ENCODE measurements around the gene KCNMA1. TPM values are rescaled to one million over a fixed set of nuclear protein-coding genes. Genes with fewer than 3 reads are reported as not detected.
A peak's percentile ranks its signal among the peaks of the same experiment; 100 is the strongest.

KCNMA1 gene
- total RNA-seq, 4 donors from 2014 or later, result 66.8 to 96.5 (median 78.9) TPM

DNA sequence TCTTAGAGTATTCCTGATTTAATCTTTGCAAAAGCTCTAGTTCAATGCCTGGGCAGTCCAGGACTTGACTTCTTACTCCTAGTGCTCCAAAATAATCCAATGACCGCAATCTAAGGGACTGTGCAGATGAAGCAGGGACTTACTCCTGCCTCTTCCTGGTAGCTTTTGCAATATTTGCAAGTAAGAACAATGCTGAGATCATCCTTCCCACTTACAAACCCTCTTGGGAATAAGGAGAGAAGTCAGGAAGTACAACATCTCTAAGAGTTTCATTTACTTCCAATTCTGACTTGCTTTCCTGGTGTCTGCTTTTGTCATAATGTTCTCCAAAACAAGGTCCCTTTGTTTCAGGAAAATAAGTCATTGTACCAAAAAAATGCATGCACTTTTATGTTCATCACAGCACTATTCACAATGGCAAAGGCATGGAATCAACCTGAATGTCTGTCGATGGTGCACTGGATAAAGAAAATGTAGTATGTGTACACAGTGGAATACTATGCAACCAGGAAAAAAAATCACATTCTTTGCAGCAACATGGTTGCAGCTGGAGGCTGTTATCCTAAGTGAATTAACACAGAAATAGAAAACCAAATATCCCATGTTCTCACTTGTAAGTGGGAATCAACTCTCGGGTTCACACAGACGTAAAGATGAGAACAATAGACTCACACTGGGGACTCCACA, 7.1 kb upstream of the KCNMA1 start:
- no peak for TF ChIP-seq POLR2A (IDR thresholded peaks at IDR 0.05)
- no peak overlapping the region for H3K27ac ChIP-seq
- no peaks in the 10 kb centered on the region for H3K36me3 ChIP-seq
- DNase-seq (no peak), ATAC-seq (no peak)
- H3K9me3 ChIP-seq, result no peaks in the 10 kb centered on the region
- in situ Hi-C loops (cut with MboI; ENCODE audit: low sequenced_read_pairs in 4 of 4), result loop anchor here (5.0 to 10.0 kb wide), 6 partner anchors 242 to 480 kb away; no protein-coding TSS in a partner anchor
- H3K27me3 ChIP-seq, result peaks cover 0 to 4% (median 0%) of the 10 kb centered on the region in 3 donors
- intact Hi-C loops (cut with DNase I; ENCODE audit: low total_unique reads), result no loop called here
- H3K4me1 ChIP-seq, result peaks cover 3% of the 10 kb centered on the region in 2 donors
- no peak overlapping the region for H3K4me3 ChIP-seq

DNA sequence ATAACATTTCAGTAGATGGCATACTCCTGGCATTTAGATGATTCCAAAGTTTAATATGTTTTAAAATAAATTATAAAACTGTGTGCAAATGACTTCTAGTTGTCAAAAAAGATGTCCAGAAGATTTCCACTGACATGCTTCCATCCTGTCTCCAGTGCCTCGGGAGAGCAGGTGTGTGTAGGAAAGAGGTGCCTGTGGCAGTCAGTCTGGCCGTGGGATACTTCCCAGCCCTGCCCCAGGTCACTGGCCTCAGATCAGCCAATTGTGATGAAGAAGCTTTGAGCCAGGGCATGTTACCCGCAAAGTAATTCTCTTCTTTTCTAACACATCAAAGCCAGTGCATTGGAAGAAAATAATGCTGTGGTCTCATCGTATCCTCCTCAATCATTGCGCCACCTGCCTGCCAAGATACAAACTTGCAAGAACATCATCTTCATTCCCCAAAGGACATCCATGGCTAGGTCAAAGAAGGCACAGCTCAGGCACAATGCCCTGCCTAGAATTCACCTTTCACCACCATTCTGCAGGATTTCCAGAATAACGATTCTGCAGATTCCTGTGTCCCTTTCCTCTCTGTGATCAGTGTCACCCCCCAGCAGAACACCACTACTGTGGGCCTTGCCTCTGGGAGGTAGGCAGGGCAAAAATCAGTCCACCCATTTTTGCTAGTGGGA, 6.3 kb upstream of the KCNMA1 start:
- H3K27ac ChIP-seq, result no peak overlapping the region
- TF ChIP-seq, protein P1, sequence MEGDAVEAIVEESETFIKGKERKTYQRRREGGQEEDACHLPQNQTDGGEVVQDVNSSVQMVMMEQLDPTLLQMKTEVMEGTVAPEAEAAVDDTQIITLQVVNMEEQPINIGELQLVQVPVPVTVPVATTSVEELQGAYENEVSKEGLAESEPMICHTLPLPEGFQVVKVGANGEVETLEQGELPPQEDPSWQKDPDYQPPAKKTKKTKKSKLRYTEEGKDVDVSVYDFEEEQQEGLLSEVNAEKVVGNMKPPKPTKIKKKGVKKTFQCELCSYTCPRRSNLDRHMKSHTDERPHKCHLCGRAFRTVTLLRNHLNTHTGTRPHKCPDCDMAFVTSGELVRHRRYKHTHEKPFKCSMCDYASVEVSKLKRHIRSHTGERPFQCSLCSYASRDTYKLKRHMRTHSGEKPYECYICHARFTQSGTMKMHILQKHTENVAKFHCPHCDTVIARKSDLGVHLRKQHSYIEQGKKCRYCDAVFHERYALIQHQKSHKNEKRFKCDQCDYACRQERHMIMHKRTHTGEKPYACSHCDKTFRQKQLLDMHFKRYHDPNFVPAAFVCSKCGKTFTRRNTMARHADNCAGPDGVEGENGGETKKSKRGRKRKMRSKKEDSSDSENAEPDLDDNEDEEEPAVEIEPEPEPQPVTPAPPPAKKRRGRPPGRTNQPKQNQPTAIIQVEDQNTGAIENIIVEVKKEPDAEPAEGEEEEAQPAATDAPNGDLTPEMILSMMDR (IDR thresholded peaks at IDR 0.05 in 4 of 5, conservative IDR thresholded peaks at IDR 0.05 in 1 of 5), result peak; percentile 29 to 60 (median 47)
- TF ChIP-seq POLR2A (IDR thresholded peaks at IDR 0.05), result no peak
- H3K4me3 ChIP-seq, result no peak overlapping the region
- H3K36me3 ChIP-seq, result no peaks in the 10 kb centered on the region
- peaks cover 0 to 4% (median 0%) of the 10 kb centered on the region in 3 donors for H3K27me3 ChIP-seq
- peak; percentile 43 to 49 for ATAC-seq
- intact Hi-C loops (cut with DNase I; ENCODE audit: low total_unique reads) (loop anchor here (2.0 kb wide), 1 partner anchor 479 kb away; no protein-coding TSS in a partner anchor), in situ Hi-C loops (cut with MboI; ENCODE audit: low sequenced_read_pairs in 4 of 4) (loop anchor here (5.0 to 10.0 kb wide), 6 partner anchors 242 to 479 kb away; no protein-coding TSS in a partner anchor)
- DNase-seq, result no peak
- H3K4me1 ChIP-seq, result peaks cover 3% of the 10 kb centered on the region in 2 donors
- no peaks in the 10 kb centered on the region for H3K9me3 ChIP-seq

DNA sequence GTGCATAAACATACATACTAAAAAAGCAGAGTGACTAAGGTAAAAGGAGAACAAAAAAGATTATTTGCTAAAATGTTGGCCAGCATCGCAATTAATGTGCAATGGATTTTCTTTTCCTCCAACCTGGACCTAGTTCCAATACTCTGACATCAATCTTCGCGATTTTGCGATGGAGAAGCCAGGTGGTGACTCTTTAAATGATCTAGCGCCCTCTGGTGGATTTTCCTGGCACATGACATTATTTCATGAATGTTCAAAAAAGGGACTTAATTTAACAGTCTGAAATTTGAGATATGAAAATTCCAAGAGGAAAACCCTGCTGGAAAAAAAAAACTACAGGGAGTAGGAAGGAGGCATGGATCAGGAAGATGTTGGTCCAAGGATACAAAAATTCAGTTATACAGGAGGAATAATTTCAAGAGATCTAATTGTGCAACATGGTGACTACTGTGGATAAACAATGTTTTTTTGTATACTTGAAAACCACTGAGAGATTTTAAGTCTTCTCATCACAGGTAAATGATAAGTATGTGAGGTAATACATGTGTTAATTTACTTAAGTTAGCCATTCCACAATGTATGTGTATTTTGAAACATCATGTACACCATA, 4.3 kb upstream of the KCNMA1 start:
- Histone ChIP-seq H3K4me3 (no peak overlapping the region), H3K4me1 (peaks cover 3 to 6% of the 10 kb centered on the region in 2 donors), H3K9me3 (no peaks in the 10 kb centered on the region), H3K27me3 (peaks cover 0 to 3% (median 0%) of the 10 kb centered on the region in 3 donors), H3K36me3 (no peaks in the 10 kb centered on the region), H3K27ac (peak overlapping the region in 1 of 4 donors; percentile 13)
- in situ Hi-C loops (cut with MboI; ENCODE audit: low sequenced_read_pairs in 4 of 4) (loop anchor here (5.0 to 10.0 kb wide), 6 partner anchors 240 to 477 kb away; no protein-coding TSS in a partner anchor), intact Hi-C loops (cut with DNase I; ENCODE audit: low total_unique reads) (loop anchor here (1.0 to 2.0 kb wide), 4 partner anchors 211 to 477 kb away; no protein-coding TSS in a partner anchor)
- ATAC-seq (peak; percentile 21 to 31), DNase-seq (peak in 1 of 2 donors; percentile 49)
- TF ChIP-seq POLR2A (IDR thresholded peaks at IDR 0.05), result no peak
- TF ChIP-seq, protein P1 (IDR thresholded peaks at IDR 0.05 in 4 of 5, conservative IDR thresholded peaks at IDR 0.05 in 1 of 5), result peak; percentile 83 to 95 (median 90)

DNA sequence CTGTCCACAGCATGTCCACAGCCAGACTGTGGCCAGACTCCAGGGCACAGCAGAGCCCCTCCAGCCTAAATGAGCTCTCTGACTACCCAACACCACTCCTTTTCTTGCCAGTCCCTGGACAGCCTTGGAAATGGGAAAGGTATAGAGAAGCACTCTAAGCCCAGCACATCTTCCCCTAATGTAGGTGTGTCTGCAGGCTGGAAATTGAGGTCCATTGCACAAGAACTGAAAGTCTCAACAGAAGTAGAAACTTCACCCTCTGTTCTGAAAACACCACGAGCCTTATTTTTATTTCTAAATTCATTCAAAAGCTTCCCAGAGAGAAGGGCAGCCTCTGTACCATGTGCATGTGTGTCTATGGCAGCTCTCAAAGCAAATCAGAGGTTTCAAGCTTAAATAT, 3.7 kb upstream of the KCNMA1 start:
- H3K36me3 ChIP-seq, result no peaks in the 10 kb centered on the region
- no peaks in the 10 kb centered on the region for H3K9me3 ChIP-seq
- in situ Hi-C loops (cut with MboI; ENCODE audit: low sequenced_read_pairs in 4 of 4) (loop anchor here (5.0 to 10.0 kb wide), 6 partner anchors 239 to 477 kb away; no protein-coding TSS in a partner anchor), intact Hi-C loops (cut with DNase I; ENCODE audit: low total_unique reads) (loop anchor here (2.0 kb wide), 2 partner anchors 211 to 467 kb away; no protein-coding TSS in a partner anchor)
- no peak for TF ChIP-seq POLR2A (IDR thresholded peaks at IDR 0.05)
- TF ChIP-seq, protein P1 (IDR thresholded peaks at IDR 0.05 in 4 of 5, conservative IDR thresholded peaks at IDR 0.05 in 1 of 5), result no peak
- H3K27me3 ChIP-seq, result no peaks in the 10 kb centered on the region
- peaks cover 3 to 6% of the 10 kb centered on the region in 2 donors for H3K4me1 ChIP-seq
- peak overlapping the region in 1 of 4 donors; percentile 13 for H3K27ac ChIP-seq
- DNase-seq, result no peak
- no peak for ATAC-seq
- H3K4me3 ChIP-seq, result no peak overlapping the region
